K562 (cell line): ENCODE data around the gene CISD3. TPM values are rescaled to one million over a fixed set of nuclear protein-coding genes. Genes with fewer than 3 reads are reported as not detected.
A peak's percentile ranks its signal among the peaks of the same experiment; 100 is the strongest.

Experiments used
- CEBPB ChIP-seq: fragments of 450-650 bp; IDR thresholded peaks from 2 replicates; pipeline ENCODE4 v1.6.1; 2016; ENCODE audit warnings: missing genetic modification characterization, missing compliant biosample characterization
- GABPB1 ChIP-seq: sonication (generic); formaldehyde crosslinking; IDR thresholded peaks from 2 replicates; pipeline ENCODE4 v1.8.0; 2022; ENCODE audit warnings: mild to moderate bottlenecking, missing genetic modification reagents
- HDAC1 ChIP-seq, 2 experiments: fragments of 450-650 bp; IDR thresholded peaks; 2 replicates each; pipeline ENCODE4 v1.6.1; 2016 to 2017; ENCODE audit warnings: inconsistent platforms in 1 of 2, mild to moderate bottlenecking in 1 of 2, moderate library complexity in 1 of 2
- HNRNPH1 ChIP-seq: fragments of 200-400 bp; formaldehyde crosslinking; optimal IDR thresholded peaks from 2 replicates; pipeline ENCODE3; 2017; ENCODE audit warnings: low read depth, mild to moderate bottlenecking, low read length, moderate library complexity
- HSF4 ChIP-seq: fragments of 250-450 bp; sonication (Bioruptor Pico); IDR thresholded peaks from 2 replicates; pipeline ENCODE4 v2.1.2; 2022; ENCODE audit warnings: mild to moderate bottlenecking, moderate library complexity, borderline replicate concordance
- LEF1 ChIP-seq: fragments of 450-650 bp; IDR thresholded peaks from 2 replicates; pipeline ENCODE4 v1.6.1; 2016; ENCODE audit warnings: mild to moderate bottlenecking
- MEF2A ChIP-seq: IDR thresholded peaks from 2 replicates; pipeline ENCODE4 v1.6.1; 2011; ENCODE audit warnings: low read depth, mild to moderate bottlenecking, low read length, moderate library complexity; ENCODE audit not compliant: control insufficient read depth
- POU5F1 ChIP-seq: fragments of 150-350 bp; IDR thresholded peaks from 2 replicates; pipeline ENCODE4 v1.6.1; 2014; ENCODE audit warnings: borderline replicate concordance, low read length, low read depth, mild to moderate bottlenecking; ENCODE audit not compliant: partially characterized antibody
- PPARD ChIP-seq: fragments of 250-450 bp; sonication (Bioruptor Pico); IDR thresholded peaks from 2 replicates; pipeline ENCODE4 v1.8.0; 2022; ENCODE audit warnings: inconsistent platforms, mild to moderate bottlenecking, moderate library complexity
- RAD51 ChIP-seq: fragments of 450-650 bp; IDR thresholded peaks from 2 replicates; pipeline ENCODE4 v1.7.1; 2016; ENCODE audit warnings: low read depth, mild to moderate bottlenecking, borderline replicate concordance
- RBM17 ChIP-seq: fragments of 200-400 bp; formaldehyde crosslinking; IDR thresholded peaks from 2 replicates; pipeline ENCODE4 v1.6.1; 2017; ENCODE audit warnings: low read depth, mild to moderate bottlenecking, low read length, borderline replicate concordance
- REST ChIP-seq, 2 experiments: fragments of 450-650 bp; formaldehyde crosslinking in 1 of 2; IDR thresholded peaks; 2 replicates each; pipeline versions ENCODE4 v1.4.0 to v1.6.1; 2014 to 2020; ENCODE audit warnings: mild to moderate bottlenecking in 2 of 2, borderline replicate concordance in 1 of 2, low read depth in 1 of 2
- STAG1 ChIP-seq: sonication (generic); formaldehyde crosslinking; IDR thresholded peaks from 2 replicates; pipeline ENCODE4 v1.5.0; 2020; ENCODE audit warnings: missing genetic modification reagents, borderline replicate concordance
- TCFL5 ChIP-seq: fragments of 250-450 bp; sonication (Bioruptor Pico); conservative IDR thresholded peaks from 2 replicates; pipeline ENCODE4 v1.6.1; 2021; ENCODE audit warnings: mild to moderate bottlenecking, moderate library complexity, matching md5 sums
- U2AF2 ChIP-seq: fragments of 200-400 bp; formaldehyde crosslinking; optimal IDR thresholded peaks from 2 replicates; pipeline ENCODE3; 2017; ENCODE audit warnings: low read depth, mild to moderate bottlenecking, low read length
- ZNF507 ChIP-seq: conservative IDR thresholded peaks from 2 replicates; pipeline ENCODE4 v1.6.1; 2017; ENCODE audit warnings: missing genetic modification characterization, missing compliant biosample characterization
- polyA plus RNA-seq, 8 experiments: library from polyadenylated mRNA; depleted of rRNA in 4 of 8; stranded (reverse) in 5 of 8; unstranded in 3 of 8; fragments of >200 nt; fragmentation: Nextera tagmentation in 2 of 8; fragmentation: Illumina TruSeq in 1 of 8; extraction: Ambion mirVana in 2 of 8; extraction: Trizol in 1 of 8; gene quantifications; 2 replicates each; pipeline versions ENCODE4 v1.2.1 to v1.2.3, GENCODE V29; 2011 to 2014; ENCODE audit warnings: inconsistent platforms in 1 of 8, missing spikeins in 1 of 8
- total RNA-seq, 7 experiments: library from RNA; depleted of rRNA in 6 of 7; stranded (reverse); fragments of >200 nt in 6 of 7; fragmentation: Illumina TruSeq in 2 of 7; extraction: Trizol in 2 of 7; gene quantifications; 2 replicates each; pipeline versions ENCODE4 v1.2.1 to v1.2.3, GENCODE V29; 2011 to 2021; ENCODE audit warnings: low replicate concordance in 1 of 7
- TF ChIP-seq, protein P1 (sequence below): fragments of 250-450 bp; sonication (Bioruptor Pico); IDR thresholded peaks from 2 replicates; pipeline ENCODE4 v1.5.0; 2020; ENCODE audit warnings: mild to moderate bottlenecking
- TF ChIP-seq, protein P2 (sequence below): fragments of 200-800 bp; sonication (Bioruptor generic); IDR thresholded peaks from 2 replicates; pipeline ENCODE4 v1.6.1; 2017; ENCODE audit warnings: missing genetic modification characterization, missing compliant biosample characterization

Gene CISD3
- total and polyA plus RNA-seq, 9 of the 15 experiments (the other 6 are each of a cell fraction or from before 2014, with no cell fraction given) = 5.0 to 60.7 (median 15.7) TPM

DNA sequence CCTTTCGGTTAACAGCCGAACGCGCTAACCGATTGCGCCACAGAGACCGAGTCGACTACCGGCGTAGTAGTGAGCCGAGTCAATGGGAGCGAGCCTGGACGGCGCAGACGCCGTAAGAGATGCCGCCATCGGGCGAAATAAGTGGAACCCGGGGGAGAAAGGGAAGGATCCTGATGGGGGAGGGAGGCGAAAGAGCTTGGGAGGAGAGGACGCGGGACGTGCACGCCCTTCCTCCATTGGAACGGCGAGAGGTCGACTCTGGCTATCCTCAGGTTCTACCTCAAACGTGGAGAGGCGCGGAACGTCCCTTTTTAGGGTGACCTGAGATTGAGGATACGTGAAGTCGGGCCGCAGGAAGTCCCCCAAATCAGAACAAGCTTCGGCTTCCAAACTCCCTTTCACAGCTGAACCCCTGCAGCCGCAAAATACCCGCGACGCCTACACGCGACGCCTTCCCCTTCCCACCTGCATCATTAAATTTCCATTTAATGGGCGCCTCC, 21.7 kb downstream of the CISD3 start (continued):
- TF ChIP-seq RBM17 = no peak
- no peak for TF ChIP-seq RAD51
- TF ChIP-seq, protein P1, sequence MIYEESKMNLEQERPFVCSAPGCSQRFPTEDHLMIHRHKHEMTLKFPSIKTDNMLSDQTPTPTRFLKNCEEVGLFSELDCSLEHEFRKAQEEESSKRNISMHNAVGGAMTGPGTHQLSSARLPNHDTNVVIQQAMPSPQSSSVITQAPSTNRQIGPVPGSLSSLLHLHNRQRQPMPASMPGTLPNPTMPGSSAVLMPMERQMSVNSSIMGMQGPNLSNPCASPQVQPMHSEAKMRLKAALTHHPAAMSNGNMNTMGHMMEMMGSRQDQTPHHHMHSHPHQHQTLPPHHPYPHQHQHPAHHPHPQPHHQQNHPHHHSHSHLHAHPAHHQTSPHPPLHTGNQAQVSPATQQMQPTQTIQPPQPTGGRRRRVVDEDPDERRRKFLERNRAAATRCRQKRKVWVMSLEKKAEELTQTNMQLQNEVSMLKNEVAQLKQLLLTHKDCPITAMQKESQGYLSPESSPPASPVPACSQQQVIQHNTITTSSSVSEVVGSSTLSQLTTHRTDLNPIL = no peak
- TF ChIP-seq STAG1 (CRISPR knock-in tag) = no peak
- peak in 1 of 2 experiments; percentile 95; a peak in 2 of 4 replicates for TF ChIP-seq HDAC1 (IDR thresholded peaks at IDR 0.05)
- peak; percentile 10 for TF ChIP-seq GABPB1
- no peak for TF ChIP-seq TCFL5 (CRISPR knock-in tag)
- TF ChIP-seq CEBPB (tag) = peak; percentile 94
- no peak for TF ChIP-seq PPARD
- no peak for TF ChIP-seq LEF1
- no peak for TF ChIP-seq MEF2A
- TF ChIP-seq HNRNPH1 = no peak
- TF ChIP-seq U2AF2 = no peak
- no peak for TF ChIP-seq POU5F1
- no peak for TF ChIP-seq REST (IDR thresholded peaks at IDR 0.05; ENCODE audit: borderline replicate concordance)
- no peak for TF ChIP-seq REST (CRISPR knock-in tag; IDR thresholded peaks at IDR 0.05; ENCODE audit: low read depth)
- no peak for TF ChIP-seq HSF4
- no peak for TF ChIP-seq ZNF507 (tag)
- TF ChIP-seq, protein P2, sequence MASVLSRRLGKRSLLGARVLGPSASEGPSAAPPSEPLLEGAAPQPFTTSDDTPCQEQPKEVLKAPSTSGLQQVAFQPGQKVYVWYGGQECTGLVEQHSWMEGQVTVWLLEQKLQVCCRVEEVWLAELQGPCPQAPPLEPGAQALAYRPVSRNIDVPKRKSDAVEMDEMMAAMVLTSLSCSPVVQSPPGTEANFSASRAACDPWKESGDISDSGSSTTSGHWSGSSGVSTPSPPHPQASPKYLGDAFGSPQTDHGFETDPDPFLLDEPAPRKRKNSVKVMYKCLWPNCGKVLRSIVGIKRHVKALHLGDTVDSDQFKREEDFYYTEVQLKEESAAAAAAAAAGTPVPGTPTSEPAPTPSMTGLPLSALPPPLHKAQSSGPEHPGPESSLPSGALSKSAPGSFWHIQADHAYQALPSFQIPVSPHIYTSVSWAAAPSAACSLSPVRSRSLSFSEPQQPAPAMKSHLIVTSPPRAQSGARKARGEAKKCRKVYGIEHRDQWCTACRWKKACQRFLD (CRISPR knock-in tag) = no peak
